ENCODE data around the gene ALG12. TPM values are rescaled to one million over a fixed set of nuclear protein-coding genes. Genes with fewer than 3 reads are reported as not detected.

Gene ALG12
- total and polyA plus RNA-seq, 2 of the 8 experiments (the other 6 are each of a cell fraction or from before 2014, with no cell fraction given): 13.4 to 22.5 TPM

DNA sequence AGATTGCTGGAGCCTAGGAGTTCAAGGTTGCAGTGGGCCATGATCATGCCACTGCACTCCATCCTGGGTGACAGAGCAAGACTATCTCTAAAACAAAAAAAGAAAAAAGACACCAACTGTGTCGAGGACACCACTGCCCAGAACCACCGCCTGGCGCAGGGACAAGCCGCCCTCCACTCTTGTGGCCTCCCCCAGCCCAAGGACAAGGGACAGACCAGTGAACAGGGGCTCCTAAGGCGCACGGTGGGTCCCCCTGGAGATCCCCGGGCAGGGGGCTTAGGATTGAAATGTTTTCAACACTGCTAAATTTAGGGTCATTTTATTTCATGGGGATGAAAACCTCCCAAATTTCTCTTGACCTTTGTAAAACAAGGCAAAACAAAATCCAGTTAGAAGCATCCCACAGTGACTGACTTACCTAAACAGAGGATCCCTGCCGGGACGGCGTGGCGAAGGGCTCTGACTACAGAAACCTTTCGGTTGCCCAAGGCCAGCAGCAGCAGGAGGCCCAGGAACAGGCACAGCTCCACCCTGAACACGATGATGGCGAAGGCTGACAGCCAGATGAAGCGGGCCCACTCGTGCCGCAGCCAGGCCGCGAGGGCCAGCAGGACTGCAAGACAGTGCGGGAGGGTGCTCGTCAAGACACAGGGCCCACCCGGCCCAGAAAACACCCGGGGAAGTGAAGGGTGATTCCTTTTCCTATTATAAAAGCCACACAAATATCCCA, 8.6 kb downstream of the ALG12 start (continued):
- TF ChIP-seq, protein P1, sequence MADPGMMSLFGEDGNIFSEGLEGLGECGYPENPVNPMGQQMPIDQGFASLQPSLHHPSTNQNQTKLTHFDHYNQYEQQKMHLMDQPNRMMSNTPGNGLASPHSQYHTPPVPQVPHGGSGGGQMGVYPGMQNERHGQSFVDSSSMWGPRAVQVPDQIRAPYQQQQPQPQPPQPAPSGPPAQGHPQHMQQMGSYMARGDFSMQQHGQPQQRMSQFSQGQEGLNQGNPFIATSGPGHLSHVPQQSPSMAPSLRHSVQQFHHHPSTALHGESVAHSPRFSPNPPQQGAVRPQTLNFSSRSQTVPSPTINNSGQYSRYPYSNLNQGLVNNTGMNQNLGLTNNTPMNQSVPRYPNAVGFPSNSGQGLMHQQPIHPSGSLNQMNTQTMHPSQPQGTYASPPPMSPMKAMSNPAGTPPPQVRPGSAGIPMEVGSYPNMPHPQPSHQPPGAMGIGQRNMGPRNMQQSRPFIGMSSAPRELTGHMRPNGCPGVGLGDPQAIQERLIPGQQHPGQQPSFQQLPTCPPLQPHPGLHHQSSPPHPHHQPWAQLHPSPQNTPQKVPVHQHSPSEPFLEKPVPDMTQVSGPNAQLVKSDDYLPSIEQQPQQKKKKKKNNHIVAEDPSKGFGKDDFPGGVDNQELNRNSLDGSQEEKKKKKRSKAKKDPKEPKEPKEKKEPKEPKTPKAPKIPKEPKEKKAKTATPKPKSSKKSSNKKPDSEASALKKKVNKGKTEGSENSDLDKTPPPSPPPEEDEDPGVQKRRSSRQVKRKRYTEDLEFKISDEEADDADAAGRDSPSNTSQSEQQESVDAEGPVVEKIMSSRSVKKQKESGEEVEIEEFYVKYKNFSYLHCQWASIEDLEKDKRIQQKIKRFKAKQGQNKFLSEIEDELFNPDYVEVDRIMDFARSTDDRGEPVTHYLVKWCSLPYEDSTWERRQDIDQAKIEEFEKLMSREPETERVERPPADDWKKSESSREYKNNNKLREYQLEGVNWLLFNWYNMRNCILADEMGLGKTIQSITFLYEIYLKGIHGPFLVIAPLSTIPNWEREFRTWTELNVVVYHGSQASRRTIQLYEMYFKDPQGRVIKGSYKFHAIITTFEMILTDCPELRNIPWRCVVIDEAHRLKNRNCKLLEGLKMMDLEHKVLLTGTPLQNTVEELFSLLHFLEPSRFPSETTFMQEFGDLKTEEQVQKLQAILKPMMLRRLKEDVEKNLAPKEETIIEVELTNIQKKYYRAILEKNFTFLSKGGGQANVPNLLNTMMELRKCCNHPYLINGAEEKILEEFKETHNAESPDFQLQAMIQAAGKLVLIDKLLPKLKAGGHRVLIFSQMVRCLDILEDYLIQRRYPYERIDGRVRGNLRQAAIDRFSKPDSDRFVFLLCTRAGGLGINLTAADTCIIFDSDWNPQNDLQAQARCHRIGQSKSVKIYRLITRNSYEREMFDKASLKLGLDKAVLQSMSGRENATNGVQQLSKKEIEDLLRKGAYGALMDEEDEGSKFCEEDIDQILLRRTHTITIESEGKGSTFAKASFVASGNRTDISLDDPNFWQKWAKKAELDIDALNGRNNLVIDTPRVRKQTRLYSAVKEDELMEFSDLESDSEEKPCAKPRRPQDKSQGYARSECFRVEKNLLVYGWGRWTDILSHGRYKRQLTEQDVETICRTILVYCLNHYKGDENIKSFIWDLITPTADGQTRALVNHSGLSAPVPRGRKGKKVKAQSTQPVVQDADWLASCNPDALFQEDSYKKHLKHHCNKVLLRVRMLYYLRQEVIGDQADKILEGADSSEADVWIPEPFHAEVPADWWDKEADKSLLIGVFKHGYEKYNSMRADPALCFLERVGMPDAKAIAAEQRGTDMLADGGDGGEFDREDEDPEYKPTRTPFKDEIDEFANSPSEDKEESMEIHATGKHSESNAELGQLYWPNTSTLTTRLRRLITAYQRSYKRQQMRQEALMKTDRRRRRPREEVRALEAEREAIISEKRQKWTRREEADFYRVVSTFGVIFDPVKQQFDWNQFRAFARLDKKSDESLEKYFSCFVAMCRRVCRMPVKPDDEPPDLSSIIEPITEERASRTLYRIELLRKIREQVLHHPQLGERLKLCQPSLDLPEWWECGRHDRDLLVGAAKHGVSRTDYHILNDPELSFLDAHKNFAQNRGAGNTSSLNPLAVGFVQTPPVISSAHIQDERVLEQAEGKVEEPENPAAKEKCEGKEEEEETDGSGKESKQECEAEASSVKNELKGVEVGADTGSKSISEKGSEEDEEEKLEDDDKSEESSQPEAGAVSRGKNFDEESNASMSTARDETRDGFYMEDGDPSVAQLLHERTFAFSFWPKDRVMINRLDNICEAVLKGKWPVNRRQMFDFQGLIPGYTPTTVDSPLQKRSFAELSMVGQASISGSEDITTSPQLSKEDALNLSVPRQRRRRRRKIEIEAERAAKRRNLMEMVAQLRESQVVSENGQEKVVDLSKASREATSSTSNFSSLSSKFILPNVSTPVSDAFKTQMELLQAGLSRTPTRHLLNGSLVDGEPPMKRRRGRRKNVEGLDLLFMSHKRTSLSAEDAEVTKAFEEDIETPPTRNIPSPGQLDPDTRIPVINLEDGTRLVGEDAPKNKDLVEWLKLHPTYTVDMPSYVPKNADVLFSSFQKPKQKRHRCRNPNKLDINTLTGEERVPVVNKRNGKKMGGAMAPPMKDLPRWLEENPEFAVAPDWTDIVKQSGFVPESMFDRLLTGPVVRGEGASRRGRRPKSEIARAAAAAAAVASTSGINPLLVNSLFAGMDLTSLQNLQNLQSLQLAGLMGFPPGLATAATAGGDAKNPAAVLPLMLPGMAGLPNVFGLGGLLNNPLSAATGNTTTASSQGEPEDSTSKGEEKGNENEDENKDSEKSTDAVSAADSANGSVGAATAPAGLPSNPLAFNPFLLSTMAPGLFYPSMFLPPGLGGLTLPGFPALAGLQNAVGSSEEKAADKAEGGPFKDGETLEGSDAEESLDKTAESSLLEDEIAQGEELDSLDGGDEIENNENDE (IDR thresholded peaks at IDR 0.05; ENCODE audit: insufficient replicate concordance, low read length): no peak
- TF ChIP-seq GABPA (IDR thresholded peaks at IDR 0.05; ENCODE audit: borderline replicate concordance, insufficient read depth, low read length) (no peak), TAF7 (optimal IDR thresholded peaks at IDR 0.05; ENCODE audit: borderline replicate concordance, low read depth, low read length) (no peak), SRF (IDR thresholded peaks at IDR 0.05; ENCODE audit: low read depth, low read length) (no peak)
- TF ChIP-seq, protein P2, sequence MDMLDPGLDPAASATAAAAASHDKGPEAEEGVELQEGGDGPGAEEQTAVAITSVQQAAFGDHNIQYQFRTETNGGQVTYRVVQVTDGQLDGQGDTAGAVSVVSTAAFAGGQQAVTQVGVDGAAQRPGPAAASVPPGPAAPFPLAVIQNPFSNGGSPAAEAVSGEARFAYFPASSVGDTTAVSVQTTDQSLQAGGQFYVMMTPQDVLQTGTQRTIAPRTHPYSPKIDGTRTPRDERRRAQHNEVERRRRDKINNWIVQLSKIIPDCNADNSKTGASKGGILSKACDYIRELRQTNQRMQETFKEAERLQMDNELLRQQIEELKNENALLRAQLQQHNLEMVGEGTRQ (IDR thresholded peaks at IDR 0.05; ENCODE audit: low read length): no peak

Data from H1 (cell line).